AG10803 (cell line): Measurements from ENCODE around the gene PTTG1IP.

Experiments
- DNase-seq: peaks from one replicate; pipeline ENCODE4 v3.0.0; 2010; ENCODE audit warnings: low read depth
- H3K4me3 ChIP-seq: 2 replicates; pipeline ENCODE4 v1.5.1; 2011; ENCODE audit warnings: mild to moderate bottlenecking, low read length, control low read depth
- CTCF ChIP-seq: conservative IDR thresholded peaks from 2 replicates; pipeline ENCODE4 v1.5.1; 2011; ENCODE audit warnings: mild to moderate bottlenecking, low read length, control low read depth, inconsistent platforms

PTTG1IP gene

GRCh38 chr21:44873356-44874239 is at the start of gene PTTG1IP:
Gene PTTG1IP (minus strand): TSS chr21:44873690. CDS start chr21:44873616, 74 bp downstream.
- no peak for TF ChIP-seq CTCF
- peak; percentile 95 for DNase-seq
- H3K4me3 ChIP-seq = peak within 1 kb of the TSS; percentile 89

- DNase-seq = no peak
- TF ChIP-seq CTCF = no peak
- no peak overlapping the region for H3K4me3 ChIP-seq
These were observed 48.4 kb upstream of the PTTG1IP start for GRCh38 chr21:44921928-44922327.

- H3K4me3 ChIP-seq = no peak within 1 kb of the TSS
- DNase-seq = no peak
- no peak for TF ChIP-seq CTCF
These were observed 47.5 kb upstream of the PTTG1IP start, which contains the start of gene ITGB2 for GRCh38 chr21:44920694-44921604. Gene ITGB2 (minus strand): TSS chr21:44920899. CDS start chr21:44910782, 10,117 bp downstream.

GRCh38 chr21:44919913-44920693 is 46.6 kb upstream of the PTTG1IP start:
- no peak for DNase-seq
- no peak overlapping the region for H3K4me3 ChIP-seq
- TF ChIP-seq CTCF = no peak

GRCh38 chr21:44919111-44919912 is 45.8 kb upstream of the PTTG1IP start:
- no peak overlapping the region for H3K4me3 ChIP-seq
- no peak for TF ChIP-seq CTCF
- DNase-seq = no peak

- no peak for DNase-seq
- no peak for TF ChIP-seq CTCF
- no peak overlapping the region for H3K4me3 ChIP-seq
These were observed 45.1 kb upstream of the PTTG1IP start for GRCh38 chr21:44918581-44919033.
